Endothelial cell of umbilical vein (primary cell): ENCODE measurements around the gene SPRED2.

Source experiments
- FOS ChIP-seq: IDR thresholded peaks from 2 replicates; pipeline ENCODE4 v1.6.1; 2011; ENCODE audit warnings: mild to moderate bottlenecking, low read length, moderate library complexity, borderline replicate concordance; ENCODE audit not compliant: insufficient read depth
- GATA2 ChIP-seq: IDR thresholded peaks from 2 replicates; pipeline ENCODE4 v1.7.0; 2011; ENCODE audit warnings: low read depth, mild to moderate bottlenecking, moderate library complexity, mixed read lengths, low read length; ENCODE audit not compliant: insufficient read length, insufficient read depth
- POLR2A ChIP-seq: IDR thresholded peaks from 2 replicates; pipeline ENCODE4 v1.6.1; 2012; ENCODE audit warnings: low read depth, mild to moderate bottlenecking, control low read depth, low read length
- POLR2AphosphoS5 ChIP-seq: IDR thresholded peaks from 2 replicates; pipeline ENCODE4 v1.6.1; 2012; ENCODE audit warnings: low read depth, mild to moderate bottlenecking, control low read depth, low read length, moderate library complexity; ENCODE audit not compliant: insufficient read depth
- TF ChIP-seq, protein P1 (sequence below), 2 donors: IDR thresholded peaks; 1 replicate in 1 of 2; 2 replicates in 1 of 2; pipeline ENCODE4 v1.5.1; 2011; ENCODE audit warnings: low read length in 2 of 2, mild to moderate bottlenecking in 2 of 2, moderate library complexity in 2 of 2, control low read depth in 1 of 2, inconsistent platforms in 1 of 2, low read depth in 1 of 2; ENCODE audit not compliant: insufficient read depth in 1 of 2; ENCODE audit errors: extremely low read depth in 1 of 2
- TF ChIP-seq, protein P2 (sequence below): IDR thresholded peaks from 2 replicates; pipeline ENCODE4 v1.6.1; 2011; ENCODE audit not compliant: insufficient read depth, insufficient read length

DNA sequence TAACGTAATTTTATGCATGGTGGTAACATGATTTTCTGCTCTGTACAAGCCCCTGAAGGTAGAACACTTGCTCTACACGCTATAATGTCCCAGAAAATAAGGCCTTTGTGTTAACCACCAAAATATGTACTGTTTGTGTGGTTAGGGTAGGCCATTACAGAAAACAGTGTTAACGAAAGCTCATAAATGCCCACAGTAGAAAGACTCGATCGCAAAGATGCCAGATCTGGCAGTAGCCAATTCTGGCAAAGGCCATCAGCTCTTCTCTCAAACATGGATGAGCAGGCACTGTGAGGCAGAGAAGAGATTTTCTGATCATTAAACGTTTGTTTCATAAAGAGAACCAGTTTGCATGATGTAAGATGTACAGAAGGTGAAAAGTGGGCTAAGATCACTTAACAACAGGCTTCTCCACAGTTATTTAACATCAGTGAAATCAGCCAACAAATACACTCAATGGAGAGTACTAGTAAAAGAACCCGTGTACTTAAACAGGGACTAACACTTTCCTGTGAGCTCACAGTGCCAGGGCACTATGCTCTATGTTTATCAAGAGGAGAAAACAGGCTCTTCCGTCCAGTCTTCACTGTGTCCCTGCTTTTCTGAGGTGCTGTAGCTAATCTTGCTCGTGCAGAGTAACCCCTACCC lies 80.3 kb downstream of the SPRED2 start:
- TF ChIP-seq, protein P1, sequence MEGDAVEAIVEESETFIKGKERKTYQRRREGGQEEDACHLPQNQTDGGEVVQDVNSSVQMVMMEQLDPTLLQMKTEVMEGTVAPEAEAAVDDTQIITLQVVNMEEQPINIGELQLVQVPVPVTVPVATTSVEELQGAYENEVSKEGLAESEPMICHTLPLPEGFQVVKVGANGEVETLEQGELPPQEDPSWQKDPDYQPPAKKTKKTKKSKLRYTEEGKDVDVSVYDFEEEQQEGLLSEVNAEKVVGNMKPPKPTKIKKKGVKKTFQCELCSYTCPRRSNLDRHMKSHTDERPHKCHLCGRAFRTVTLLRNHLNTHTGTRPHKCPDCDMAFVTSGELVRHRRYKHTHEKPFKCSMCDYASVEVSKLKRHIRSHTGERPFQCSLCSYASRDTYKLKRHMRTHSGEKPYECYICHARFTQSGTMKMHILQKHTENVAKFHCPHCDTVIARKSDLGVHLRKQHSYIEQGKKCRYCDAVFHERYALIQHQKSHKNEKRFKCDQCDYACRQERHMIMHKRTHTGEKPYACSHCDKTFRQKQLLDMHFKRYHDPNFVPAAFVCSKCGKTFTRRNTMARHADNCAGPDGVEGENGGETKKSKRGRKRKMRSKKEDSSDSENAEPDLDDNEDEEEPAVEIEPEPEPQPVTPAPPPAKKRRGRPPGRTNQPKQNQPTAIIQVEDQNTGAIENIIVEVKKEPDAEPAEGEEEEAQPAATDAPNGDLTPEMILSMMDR (IDR thresholded peaks at IDR 0.05; ENCODE audit: extremely low read depth in 1 of 2, insufficient read depth in 1 of 2, low read depth in 1 of 2, low read length in 2 of 2): no peak
- no peak for TF ChIP-seq POLR2AphosphoS5
- TF ChIP-seq, protein P2, sequence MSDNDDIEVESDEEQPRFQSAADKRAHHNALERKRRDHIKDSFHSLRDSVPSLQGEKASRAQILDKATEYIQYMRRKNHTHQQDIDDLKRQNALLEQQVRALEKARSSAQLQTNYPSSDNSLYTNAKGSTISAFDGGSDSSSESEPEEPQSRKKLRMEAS: no peak
- no peak for TF ChIP-seq FOS
- no peak for TF ChIP-seq POLR2A
- no peak for TF ChIP-seq GATA2
